Right lobe of liver (tissue), 4 donors: ENCODE results near the gene DYNC1I2.

ENCODE experiments used
- CTCF ChIP-seq, 4 donors: fragments of 200-600 bp in 3 of 4; fragments of 450-650 bp in 1 of 4; IDR thresholded peaks; one replicate each; pipeline versions ENCODE4 v1.5.1 to v1.8.0; 2016 to 2022; ENCODE audit warnings: antibody characterized with exemption in 4 of 4, mild to moderate bottlenecking in 2 of 4
- POLR2A ChIP-seq: fragments of 450-650 bp; IDR thresholded peaks from one replicate; pipeline ENCODE4 v1.6.1; 2017; ENCODE audit warnings: antibody characterized with exemption, mild to moderate bottlenecking
- donor health status: DM: no; HTN: no; CAD: no.
- donor health status: DM: no; HTN: no; CAD: no.
- donor health status: DM: no; HTN: yes; CAD: no.

GRCh38 chr2:171687287-171688128 is at the start of gene DYNC1I2:
- TF ChIP-seq CTCF (IDR thresholded peaks at IDR 0.05): no peak
- peak; percentile 39 for TF ChIP-seq POLR2A
